ENCODE results near the gene RBBP9.
A peak's percentile ranks its signal among the peaks of the same experiment; 100 is the strongest.
"Not testable (repeated sequence)": the region's sequence is repeated elsewhere in the genome, so short reads cannot be mapped to it uniquely, and the experiment has no call there.

Gene RBBP9

GRCh38 chr20:18496740-18497592, at the start of gene RBBP9:
Gene RBBP9 (minus strand): TSS chr20:18497225. CDS start chr20:18497167, 58 bp downstream.
- peak; percentile 80 to 87 for DNase-seq

GRCh38 chr20:18545566-18545965, 48.5 kb upstream of the RBBP9 start:
- DNase-seq: no peak

- no peak for DNase-seq
Measured at GRCh38 chr20:18543932-18544331, 46.9 kb upstream of the RBBP9 start.

DNA sequence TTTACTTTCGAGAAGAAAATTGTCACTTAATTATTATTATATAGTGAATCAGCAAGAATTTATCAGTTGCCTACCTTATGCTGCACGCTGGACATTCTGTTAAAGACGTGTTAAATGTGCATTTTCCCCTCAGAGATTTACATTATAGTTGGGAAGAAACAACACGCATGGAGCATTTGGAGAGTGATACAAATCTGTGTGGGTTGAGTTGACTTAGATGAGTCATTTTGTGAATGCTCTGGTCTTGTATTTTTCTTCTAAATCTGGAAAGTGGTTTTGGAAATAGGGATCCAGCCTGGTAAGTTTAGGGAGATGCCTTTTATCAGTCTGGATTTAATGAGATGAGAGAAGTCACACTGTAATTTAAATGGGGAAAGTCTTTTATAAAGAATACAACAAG, 46.2 kb upstream of the RBBP9 start:
- DNase-seq: no peak

DNA sequence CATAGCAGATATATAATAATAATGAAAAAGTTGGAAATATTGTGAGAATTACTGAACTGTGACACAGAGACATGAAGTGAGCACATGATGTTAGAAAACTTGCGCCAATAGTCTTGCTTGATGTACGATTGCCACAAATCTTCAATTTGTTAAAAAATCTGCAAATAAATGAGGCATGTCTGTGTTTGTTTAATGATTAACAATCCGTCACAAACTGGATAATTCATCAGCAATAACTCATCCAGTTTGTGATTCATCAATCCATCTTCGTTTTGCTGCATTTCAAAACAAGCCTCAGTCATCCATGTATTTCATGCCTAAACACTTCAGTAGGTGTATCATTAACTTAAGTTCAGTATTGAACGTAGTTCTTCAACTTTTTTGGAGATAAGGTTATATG, 44.7 kb upstream of the RBBP9 start:
- no peak for DNase-seq

- no peak for DNase-seq
Measured at GRCh38 chr20:18537651-18538050, 40.6 kb upstream of the RBBP9 start.

DNA sequence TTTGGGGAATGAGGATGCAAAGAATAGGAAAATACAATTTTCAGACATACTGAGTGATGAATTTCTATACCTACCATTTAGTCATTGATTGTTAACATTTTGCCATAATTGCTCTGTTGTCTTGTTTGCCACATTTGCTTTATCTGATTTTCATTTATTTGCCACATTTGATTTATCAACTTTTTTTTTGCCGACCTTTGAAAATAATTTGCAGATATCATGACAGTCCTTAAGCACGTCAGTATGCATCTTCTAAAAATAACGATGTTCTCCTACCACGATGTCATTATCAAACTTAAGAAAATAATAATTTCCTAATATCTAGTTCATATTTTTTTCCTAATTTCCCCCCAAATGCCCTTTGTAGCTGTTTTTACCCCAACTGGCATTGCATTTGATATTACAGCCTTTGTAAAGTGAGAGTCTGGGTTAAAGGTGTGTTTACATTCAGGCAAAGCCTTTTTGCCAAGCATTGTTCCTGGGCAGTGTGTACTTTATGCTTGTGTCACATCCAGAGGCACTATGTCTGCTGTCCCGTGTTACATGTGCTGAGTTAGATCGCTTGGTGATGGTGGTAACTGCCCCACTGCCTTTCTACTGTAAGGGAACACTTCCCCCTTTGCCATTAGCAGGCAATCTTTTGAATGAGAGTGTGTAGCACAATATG, 37.1 kb upstream of the RBBP9 start:
- DNase-seq: no peak

- no peak for DNase-seq
Measured at GRCh38 chr20:18533491-18533890, 36.5 kb upstream of the RBBP9 start.

DNA sequence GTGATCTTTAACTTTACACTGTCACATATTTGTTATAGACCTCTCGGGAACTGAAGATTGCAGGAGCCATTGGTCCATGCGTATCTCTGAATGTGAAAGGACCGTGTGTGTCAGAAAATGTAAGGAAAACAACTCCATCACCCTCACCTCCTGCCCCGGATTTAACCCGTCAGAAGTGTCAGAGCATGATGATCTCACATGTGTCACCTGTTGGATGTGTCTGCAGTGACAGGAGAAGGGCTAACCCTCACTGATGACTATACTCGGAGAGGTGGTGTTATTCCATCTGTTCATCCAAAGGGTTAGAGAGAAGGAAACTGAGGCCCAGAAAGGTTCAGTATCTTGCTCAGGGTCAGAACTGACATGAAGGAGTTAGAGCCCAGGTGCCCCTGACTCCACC, 35.6 kb upstream of the RBBP9 start:
- no peak for DNase-seq

DNA sequence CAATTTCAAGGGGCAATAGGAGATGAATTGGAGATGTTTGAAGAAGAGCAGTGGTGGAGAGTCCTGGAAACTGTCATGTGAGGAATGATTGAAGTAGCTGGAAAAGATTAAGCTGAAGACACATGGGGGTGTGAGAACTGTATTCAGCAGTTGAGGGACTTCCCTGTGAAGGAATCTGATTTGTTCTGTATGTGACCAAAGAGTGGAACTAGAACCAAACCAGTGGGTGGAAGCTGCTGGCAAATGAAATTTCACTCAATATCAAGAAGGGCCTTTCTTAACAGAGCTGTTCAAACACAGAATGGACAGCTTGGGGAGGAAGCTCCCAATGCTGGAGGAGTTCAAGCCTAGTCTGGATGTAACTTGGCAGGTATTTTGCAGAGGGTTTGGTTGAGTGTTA, 32.0 kb upstream of the RBBP9 start:
- DNase-seq: no peak

DNA sequence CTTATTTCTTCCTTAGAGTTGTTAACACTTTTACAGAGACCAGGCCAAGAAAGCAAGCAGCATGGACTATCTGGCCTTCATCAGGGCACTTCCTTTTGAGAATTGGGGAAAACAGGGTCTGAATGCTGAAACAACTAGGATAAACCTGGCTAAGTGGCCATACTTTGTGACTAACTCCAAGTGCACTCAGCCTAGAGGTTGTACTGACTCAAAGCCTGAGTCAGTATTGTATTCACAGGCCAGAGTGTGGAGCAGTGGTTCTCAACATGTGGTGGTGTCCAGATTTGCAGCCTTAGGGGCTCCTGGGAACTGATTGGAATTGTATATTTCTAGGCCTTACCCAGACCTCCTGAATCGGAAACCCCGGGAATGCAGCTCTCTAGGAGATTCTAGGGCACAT, 30.8 kb upstream of the RBBP9 start:
- DNase-seq: no peak

GRCh38 chr20:18527339-18527738, 30.3 kb upstream of the RBBP9 start:
- no peak for DNase-seq

DNA sequence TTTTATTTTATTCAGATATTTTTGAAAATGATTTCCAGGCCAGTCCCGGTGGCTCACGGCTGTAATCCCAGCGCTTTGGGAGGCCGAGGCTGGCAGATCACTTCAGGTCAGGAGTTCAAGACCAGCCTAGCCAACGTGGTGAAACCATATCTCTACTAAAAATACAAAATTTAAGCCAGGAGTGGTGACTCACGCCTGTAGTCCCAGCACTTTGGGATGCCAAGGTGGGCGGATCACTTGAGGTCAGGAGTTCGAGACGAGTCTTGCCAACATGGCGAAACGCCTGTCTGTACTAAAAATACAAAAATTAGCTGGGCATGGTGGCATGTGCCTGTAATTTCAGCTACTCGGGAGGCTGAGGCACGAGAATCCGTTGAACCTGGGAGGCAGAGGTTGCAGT, 29.7 kb upstream of the RBBP9 start:
- not testable (repeated sequence) for DNase-seq

- no peak for DNase-seq
Measured at GRCh38 chr20:18524646-18525045, 27.6 kb upstream of the RBBP9 start.

GRCh38 chr20:18523066-18523465, 26.0 kb upstream of the RBBP9 start:
- DNase-seq: no peak

GRCh38 chr20:18522066-18522465, 25.0 kb upstream of the RBBP9 start:
- DNase-seq: not testable (repeated sequence)

- DNase-seq: no peak
Measured at GRCh38 chr20:18515973-18516372, 18.9 kb upstream of the RBBP9 start.

- no peak for DNase-seq
Measured at GRCh38 chr20:18514127-18514526, 17.1 kb upstream of the RBBP9 start.

- no peak for DNase-seq
Measured at GRCh38 chr20:18513208-18513607, 16.2 kb upstream of the RBBP9 start.

- no peak for DNase-seq
Measured at GRCh38 chr20:18511571-18511970, 14.5 kb upstream of the RBBP9 start.

- peak; percentile 97 for DNase-seq
Measured at GRCh38 chr20:18507218-18508191, 10.5 kb upstream of the RBBP9 start, which contains the start of gene SEC23B. Gene SEC23B (plus strand): TSS chr20:18507940. CDS start chr20:18510836, 2,896 bp downstream.

- DNase-seq: no peak
Measured at GRCh38 chr20:18506744-18507143, 9.7 kb upstream of the RBBP9 start.

DNA sequence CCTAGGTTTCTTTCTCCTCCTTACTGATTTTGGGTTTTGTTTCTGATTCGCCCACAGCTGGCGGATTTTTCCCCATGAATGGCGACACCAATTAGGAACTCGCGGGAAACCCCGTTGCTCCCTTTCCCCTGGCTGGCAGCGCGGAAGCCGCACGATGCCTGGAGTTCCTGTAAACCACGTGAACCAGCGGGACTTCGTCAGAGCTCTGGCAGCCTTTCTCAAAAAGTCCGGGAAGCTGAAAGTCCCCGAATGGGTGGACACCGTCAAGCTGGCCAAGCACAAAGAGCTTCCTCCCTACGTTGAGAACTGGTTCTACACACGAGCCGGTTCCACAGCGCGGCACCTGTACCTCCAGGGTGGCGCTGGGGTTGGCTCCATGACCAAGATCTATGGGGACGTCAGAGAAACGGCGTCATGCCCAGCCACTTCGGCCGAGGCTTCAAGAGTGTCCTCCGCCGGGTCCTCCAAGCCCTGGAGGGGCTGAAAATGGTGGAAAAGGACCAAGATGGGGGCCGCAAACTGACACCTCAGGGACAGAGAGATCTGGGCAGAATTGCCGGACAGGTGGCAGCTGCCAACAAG, 7.5 kb upstream of the RBBP9 start:
- DNase-seq: no peak
